ENCODE results near the gene CCDC126.
"Not testable (repeated sequence)": the region's sequence is repeated elsewhere in the genome, so short reads cannot be mapped to it uniquely, and the experiment has no call there.

CCDC126 gene, protein sequence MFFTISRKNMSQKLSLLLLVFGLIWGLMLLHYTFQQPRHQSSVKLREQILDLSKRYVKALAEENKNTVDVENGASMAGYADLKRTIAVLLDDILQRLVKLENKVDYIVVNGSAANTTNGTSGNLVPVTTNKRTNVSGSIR

DNA sequence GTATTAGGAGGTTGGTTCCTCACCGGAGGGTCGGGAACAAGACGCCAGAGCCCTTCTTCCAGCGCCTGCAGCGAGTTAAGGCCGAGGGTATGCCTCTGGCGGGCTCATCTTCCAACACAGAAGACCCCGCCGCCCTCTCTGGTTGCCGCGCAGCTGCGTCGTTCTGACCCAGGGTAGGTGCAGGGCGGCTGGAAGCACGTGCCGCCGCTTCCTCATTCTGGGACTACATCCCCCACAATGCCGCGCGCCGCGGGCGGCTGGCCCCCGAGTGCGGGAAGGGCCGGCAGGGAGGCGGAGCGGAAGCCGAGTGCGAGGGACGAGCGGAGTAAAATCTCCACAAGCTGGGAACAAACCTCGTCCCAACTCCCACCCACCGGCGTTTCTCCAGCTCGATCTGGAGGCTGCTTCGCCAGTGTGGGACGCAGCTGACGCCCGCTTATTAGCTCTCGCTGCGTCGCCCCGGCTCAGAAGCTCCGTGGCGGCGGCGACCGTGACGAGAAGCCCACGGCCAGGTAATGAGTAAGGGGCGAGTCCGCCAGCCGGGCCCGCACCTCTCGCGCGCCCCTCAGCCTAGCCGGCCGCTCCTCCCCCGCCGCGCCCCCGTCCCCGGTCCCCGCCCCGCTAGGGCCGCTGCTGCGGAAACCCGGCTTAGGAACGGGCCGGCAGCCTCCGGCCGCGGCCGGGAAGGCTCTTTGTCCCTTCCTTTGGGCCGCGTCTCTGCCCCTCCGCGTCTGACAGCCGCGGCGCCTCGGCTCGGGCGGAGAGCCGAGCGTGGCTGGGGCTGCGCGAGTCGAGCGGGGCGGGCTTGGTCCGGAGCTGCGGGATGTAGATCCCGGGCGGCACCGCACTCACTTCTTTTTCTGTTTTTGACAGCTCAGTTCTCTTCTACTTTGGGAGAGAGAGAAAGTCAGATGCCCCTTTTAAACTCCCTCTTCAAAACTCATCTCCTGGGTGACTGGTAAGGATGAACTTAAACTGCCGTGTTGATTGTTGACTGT, at the start of gene CCDC126:
Gene CCDC126, plus strand, starts transcription at position 289 of the 998 bp plus-strand sequence. CDS start 13,934 bp downstream, outside the sequence.
- DNase-seq (ENCODE audit: low read depth, low spot score): peak; percentile 97

DNA sequence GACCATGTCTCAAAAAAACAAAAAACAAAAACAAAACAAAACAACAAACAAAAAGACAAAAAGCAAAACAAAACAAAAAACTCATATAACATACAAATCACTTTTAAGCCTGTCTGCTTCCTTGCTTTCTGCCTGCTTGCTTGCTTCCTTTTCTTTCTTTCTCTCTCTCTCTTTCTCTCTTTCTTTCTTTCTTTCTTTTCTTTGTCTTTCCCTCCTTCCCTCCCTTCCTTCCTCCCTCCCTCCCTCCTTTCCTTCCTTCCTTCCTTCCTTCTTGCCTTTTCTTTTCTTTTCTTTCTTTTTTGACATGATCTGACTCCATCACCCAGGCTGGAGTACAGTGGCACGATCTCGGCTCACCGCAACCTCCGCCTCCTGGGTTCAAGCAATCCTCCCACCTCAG, 49.5 kb upstream of the CCDC126 start:
- no peak for DNase-seq (ENCODE audit: low read depth, low spot score)

DNA sequence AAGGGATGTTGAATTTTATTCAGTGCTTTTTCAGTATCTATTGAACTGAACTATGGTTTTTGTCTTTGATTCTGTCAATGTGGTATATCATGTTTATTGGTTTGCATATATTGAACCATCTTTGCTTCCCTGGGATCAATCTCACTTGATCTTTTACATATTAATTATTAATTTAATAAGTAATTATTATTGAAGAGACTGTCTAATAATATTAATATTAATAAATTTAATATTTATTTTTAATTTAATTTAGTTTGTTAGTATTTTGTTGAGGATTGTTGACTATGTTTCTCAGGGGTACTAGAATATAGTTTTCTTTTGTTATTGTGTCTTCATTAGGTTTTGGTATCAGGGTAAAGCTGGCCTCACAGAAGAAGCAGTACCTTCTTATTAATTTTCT, 38.9 kb upstream of the CCDC126 start:
- DNase-seq (ENCODE audit: low read depth, low spot score): no peak

DNA sequence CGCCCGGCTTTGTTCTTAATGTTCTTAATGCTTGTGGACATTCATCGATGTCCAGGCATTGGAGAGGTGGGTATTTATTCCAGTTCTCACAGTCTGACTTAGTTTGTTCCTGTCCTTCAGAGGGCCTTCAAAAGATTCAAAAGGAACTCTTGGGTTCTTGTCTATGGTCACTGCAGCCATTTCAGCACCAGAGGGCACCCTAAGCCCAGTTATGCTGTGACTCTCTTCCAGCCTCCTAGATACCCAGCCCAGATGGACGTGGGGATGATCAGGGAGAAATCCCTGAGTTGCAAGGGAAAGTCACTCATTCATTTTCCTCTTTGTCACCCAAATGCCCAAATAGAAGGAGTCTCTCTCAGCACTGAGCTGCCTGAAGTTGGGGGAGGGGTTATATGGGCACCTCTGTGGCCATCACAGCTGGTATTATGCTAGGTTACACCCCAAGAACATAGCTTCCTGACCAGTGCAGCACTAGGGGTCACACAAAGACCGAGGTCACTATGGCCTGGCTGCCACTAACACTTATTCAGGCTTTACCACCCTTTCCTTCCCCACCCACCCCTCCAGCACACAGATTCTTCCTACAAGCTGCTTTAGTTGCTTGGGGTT, 26.5 kb upstream of the CCDC126 start:
- peak; percentile 86 for DNase-seq (ENCODE audit: low read depth, low spot score)

DNA sequence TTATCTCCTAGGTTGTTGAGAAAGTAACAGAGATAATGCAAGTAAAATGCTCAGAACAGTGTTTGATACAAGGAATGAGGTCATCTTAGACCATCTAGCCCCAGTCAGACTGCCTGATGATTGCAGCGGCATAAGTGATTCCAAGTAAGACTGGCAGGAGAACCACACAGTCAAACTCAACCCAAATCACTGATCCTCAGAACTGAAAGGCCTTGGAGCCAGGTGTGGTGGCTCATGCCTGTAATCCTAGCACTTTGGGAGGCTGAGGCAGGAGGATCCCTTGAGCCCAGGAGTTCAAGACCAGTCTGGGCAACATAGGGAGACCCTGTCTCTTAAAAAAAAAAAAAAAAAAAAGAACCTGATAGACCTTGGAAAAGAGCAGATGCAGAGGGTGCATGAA, 15.2 kb upstream of the CCDC126 start:
- DNase-seq (ENCODE audit: low read depth, low spot score): not testable (repeated sequence)

DNA sequence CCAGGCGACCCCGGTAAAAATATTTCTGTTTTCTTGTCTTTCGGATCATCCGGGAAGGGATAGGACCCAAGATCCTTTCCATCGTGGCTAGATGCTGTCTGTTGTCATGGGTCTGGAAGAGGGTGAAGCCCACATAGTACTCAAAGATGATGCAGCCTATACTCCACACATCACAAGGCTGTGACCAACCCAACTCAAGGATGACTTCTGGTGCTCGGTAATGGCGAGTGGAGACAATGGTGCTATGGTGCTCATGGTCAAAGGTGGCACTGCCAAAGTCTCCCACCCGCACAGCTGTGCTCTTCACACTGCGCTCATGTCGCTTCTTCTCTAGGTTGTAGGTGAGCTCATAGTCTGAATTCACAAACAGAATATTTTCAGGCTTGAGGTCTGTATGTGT, 11.9 kb upstream of the CCDC126 start:
- not testable (repeated sequence) for DNase-seq (ENCODE audit: low read depth, low spot score)

DNA sequence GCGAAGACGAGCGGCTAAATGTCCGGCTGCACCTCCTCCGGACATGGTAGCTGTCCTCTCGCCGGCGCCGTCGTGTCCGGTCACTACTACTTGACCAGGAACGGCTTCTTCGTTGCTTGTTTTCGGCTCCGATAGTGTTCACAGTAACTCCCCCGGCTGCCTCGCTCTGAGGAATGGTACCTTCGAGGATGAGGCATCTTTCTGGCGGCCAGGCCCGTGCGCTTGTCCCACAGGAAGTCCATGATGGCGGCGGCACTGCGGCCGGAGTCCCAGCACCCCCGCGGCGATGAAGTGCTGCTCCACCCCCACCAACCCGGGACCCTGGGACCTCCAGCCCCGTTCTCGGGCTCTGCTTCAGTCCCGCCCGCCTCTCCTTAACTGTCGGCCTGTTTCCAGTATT, 11.0 kb upstream of the CCDC126 start:
- no peak for DNase-seq (ENCODE audit: low read depth, low spot score)

DNA sequence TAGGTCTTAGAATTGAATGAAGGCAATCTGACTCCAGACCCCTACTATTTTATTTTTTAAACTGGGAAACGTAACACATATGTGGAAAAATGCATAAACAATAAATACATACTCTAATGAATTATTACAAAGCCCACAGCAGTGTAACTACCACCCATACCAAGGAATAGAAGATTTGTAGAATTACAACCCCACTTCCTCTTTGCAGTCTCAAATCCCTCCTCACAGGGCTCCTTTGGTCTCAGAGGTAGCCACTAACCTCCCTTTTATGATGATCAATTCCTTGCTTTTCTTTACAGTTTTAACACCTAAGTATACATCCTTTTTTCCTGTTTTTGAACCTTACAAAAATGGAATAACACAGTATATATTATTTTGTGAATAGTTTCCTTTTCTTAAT, 6.7 kb upstream of the CCDC126 start:
- DNase-seq (ENCODE audit: low read depth, low spot score): no peak

DNA sequence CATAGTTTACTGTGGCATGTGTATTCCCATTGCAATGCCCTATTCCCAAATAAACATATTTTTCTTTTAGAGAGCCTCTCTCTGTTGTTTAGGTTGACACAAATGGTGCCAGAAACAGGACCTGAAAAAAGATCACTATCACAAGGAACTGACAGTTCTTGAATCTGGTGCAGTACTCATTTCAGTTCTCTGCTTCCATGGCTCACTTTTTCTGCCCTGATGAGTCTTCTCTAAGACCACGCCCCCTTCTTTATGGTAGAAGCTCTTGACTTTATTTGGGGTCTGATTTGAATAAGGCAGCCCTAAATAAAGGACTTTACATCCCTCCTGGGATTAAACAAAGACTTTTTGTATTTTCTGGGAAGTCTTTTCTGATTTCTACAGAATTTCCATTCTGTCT, 3.5 kb upstream of the CCDC126 start:
- no peak for DNase-seq (ENCODE audit: low read depth, low spot score)

DNA sequence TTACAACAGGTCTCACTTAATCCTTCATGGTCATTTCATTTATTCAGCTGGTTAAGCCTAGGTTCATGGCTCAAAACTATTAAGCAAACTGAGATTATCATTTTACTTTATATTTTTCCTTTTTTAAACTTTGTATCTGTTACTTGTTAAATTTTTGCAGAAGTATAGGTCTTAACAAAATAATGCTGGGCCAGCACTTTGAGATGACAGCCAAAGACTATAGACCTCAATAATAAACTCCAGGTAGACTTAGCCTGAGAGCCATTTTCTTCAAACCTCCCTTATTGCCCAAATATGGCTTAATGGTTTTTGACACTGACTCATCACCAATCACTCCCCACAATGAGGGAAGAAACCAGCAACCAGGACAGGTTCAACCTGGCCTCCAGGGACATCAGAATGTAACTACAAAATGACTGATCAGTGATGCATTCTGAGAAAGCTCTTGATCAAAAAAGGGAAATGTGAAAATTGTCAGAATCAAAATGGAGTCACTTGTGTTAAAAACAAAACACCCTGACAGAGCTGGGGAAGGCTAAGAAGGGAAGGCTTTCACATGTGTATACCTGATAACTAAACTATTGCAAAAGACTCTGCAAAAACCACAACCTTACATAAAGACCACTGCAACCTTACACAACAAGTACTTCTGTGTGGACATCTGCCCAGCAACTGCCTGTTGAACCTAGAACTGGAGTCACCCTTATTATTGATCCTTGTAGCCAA, 2.1 kb upstream of the CCDC126 start:
- DNase-seq (ENCODE audit: low read depth, low spot score): no peak

DNA sequence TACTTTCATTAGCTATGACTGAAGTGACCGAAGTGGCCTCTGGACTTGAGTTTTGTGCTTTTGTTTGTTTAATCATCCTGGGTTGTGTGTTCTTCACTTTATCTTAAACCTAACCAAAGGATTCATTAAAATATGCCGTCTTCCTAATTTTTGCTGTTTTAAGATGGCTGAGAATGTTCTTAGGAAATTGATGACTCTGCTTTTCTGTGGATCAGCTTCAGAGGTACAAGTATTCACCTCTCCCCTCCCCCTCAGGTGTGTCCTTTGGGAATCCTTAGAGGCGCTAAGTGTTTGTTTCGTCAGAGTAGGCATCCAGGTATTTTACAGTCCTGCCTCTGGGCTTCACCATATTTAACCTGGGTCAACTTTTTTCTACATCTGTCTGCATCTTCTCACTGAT, 1.1 kb downstream of the CCDC126 start:
- no peak for DNase-seq (ENCODE audit: low read depth, low spot score)

DNA sequence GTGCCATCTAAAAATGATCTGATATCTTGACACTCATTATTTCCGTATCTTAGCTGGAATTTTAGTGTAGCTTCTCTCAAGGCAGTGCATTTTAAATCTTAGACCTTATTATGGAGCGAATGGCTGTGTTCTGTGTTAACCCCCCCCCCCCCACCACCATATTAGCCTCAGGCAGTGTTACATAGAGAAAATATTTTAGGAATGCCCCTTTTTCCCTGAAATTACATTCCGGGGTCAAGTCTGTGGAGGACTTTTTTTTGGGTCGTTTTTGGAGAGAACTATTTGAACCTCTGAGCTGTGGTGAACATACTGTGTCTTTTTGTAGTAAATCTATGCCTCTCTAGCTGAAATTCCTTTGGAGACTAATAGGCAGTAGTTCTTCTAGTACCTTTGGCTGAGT, 3.1 kb downstream of the CCDC126 start:
- DNase-seq (ENCODE audit: low read depth, low spot score): peak; percentile 64

DNA sequence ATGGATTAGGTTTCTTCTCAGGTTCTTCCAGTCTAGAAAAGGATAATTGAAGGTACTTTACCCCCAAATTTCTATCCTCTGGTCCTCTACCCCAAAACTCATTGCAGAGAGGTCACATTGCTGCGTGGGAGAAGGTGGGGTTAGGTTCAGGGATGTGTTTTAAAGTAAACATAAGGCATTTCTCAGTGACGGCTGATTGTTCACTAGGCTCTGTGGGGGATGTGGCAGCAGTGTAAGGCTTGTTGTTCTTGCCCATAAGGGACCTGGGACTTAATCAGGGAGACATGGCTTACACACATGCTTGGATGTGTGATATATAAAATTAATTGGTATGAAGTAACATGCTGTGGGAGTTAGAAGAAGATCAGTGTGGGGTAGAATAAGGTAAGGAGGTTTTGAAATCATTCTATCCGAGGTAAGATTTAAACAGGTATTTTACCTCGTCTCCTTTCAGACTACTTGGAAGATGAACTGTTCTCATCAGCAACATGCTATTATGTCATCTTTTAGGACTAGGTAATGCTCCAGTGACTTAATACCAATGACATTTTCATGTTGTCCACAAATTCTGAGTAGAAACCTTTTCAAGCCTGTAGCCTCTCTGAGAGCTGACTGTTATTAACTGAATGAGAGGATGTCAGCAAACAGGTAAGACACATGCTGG, 6.6 kb downstream of the CCDC126 start:
- DNase-seq (ENCODE audit: low read depth, low spot score): no peak

DNA sequence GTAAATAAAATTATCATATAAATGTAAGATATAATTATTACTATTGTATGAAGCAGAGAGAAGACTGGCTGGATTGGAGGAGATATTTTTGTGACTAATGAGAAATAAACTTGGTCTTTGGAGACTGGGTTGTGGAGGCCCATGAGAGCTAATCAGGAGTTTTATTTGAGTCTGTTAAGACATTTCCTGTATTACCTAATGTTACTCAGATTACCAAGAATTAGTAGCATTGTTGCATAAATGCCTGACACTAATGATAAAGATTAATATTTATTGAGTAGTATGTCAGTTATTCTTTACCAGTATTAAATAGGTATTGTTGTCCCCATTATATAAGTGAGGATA, 7.1 kb downstream of the CCDC126 start:
- no peak for DNase-seq (ENCODE audit: low read depth, low spot score)

DNA sequence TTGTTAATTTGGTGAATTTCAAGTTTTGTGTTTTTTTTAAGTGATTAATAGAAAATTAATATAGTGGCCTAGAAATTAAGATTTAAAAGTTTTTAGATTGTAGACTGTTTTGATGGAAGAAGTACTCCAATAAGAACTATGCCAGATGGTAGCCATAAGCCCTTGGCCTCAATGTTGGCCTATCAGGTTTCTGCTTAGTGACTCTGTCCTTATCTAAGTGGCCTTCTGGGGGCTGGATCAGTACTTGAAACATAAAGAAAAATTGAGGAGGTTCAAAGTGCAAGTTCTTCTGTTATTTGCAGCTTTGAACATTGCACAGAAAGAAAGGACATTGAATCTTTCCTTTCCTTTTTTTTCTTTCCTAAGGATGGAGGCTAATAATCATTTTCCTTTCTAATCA, 9.9 kb downstream of the CCDC126 start:
- DNase-seq (ENCODE audit: low read depth, low spot score): no peak

DNA sequence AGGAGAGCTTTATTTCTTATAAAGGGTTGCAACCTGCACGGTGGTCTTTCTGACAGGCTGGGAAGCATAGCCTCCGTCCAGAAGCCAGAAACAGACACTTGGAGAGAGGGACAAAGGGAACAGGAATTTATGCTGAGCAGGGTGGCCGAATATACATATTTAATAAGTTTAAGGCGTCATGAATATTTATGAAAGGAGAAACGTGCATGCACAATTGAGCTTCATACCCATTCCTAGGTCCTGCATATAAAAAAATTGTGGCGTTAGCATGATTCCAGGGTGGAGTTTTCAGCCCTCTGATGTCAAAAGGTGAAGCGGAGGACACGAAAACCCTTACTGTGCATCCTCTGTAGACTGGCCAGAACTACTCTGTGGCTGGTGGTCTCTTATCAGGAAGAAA, 10.7 kb downstream of the CCDC126 start:
- no peak for DNase-seq (ENCODE audit: low read depth, low spot score)

DNA sequence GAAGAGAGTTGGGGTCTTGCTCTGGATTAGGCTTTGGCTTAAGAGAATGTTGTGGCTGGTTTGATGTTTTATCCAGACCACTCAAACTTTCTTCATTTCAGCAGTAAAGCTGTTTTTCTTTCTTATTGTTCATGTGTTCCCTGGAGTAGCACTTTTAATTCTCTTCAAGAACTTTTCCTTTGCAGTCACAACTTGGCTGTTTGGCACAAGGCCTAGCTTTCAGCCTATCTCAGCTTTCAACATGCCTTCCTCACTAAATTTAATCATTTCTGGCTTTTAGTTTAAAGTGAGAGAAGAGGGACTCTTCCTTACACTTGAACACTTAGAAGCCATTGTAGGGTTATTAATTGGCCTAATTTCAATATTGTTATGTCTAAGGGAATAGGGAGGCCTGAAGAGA, 18.1 kb downstream of the CCDC126 start:
- peak; percentile 52 for DNase-seq (ENCODE audit: low read depth, low spot score)

DNA sequence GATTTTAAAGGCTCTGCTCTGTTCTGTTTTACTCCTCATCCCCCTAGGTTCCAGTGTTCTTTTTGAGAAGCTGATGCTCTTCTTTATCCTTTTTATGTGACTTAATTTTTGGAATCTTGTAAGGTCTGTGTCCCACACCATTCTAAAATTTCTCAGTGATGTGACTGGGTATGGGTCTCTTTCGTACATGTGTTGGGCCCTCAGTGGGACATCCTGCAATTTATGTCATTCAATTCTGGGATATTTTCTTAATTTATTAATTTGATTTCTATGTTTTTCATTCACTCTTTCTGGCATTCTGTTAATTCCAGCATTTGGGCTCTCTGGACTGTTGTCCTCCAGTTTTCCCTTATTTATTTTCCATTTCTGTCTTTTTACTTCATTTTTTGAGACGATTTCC, 19.4 kb downstream of the CCDC126 start:
- DNase-seq (ENCODE audit: low read depth, low spot score): no peak

DNA sequence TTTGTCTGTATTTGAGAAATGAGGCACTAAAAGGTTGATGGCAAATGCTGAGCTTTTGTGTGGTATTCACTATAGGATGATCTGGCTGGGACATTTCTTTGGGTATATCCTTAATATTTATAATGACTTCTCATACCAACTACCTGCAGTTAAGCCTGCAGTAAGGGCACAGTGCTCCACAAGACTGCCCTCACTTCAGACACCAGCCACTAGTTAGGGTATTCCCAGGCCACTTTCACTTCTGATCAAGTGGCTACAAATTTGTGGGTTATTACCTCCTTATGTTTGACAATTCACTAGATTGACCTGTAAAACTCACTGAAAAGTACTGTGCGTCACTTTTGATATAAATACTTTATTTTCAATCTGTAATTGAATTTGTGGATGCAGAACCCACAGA, 20.3 kb downstream of the CCDC126 start:
- DNase-seq (ENCODE audit: low read depth, low spot score): no peak

DNA sequence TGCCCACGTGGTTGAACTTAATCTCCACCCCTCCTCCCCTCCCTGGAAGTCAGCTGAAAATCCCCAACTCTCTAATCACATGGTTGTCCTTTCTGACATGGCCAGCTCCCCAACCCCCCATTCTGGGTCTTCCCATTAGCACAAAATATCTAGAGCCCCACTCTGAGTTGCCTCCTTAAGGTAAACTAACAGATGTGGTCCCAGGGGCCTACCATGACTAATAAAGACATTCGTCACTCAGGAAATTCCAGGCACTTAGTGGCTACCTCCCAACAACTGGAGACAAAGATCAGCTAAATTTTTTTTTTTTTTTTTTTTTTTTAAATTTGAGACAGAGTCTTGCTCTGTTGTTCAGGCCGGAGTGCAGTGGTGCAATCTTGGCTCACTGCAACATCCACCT, 21.1 kb downstream of the CCDC126 start:
- no peak for DNase-seq (ENCODE audit: low read depth, low spot score)

DNA sequence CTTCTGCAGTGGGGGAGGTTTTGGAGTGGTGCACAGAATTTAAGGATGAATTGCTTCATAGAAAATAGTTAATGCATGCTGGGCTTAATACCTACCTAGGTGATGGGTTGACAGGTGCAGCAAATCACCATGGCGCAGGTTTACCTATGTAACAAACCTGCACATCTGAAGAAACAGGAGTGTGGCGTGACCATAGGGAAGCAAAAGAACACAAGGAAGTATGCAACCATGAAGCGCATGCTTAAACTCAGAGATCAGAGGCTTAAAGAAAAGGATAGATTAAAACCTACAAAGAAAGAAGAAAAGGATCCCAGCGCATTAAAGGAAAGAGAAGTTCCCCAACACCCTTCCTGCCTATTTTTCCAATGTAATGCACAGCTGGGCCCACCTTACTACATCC, 22.0 kb downstream of the CCDC126 start:
- no peak for DNase-seq (ENCODE audit: low read depth, low spot score)

DNA sequence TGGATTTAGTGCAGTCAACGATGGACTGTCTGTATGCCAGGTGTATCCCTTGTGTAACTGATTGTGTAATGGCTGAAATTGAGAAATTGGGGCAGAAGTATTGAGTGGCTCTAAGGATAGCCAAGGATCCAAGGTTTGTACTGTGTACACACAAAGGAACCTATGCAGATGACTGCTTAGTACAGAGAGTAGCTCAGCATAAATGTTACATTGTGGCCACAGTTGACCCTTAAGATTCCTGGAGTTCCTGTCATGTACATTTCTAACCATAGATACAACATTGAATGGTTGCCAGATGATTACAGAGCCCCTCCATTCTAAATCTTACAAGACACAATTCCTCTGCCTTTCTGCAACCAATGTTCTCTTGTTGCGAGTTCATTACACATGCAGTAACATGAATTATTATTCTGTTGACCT, 25.3 kb downstream of the CCDC126 start:
- DNase-seq (ENCODE audit: low read depth, low spot score): peak; percentile 27

All from astrocyte of the hippocampus (primary cell).